Nephron progenitor cell (in vitro differentiated cells): ENCODE results near the gene ZNF618.
A peak's percentile ranks its signal among the peaks of the same experiment; 100 is the strongest.

Experiments
- DNase-seq: peaks from one replicate; pipeline ENCODE4 v3.0.0; 2021
- H3K27ac Mint-ChIP-seq: 2 replicates; pipeline ENCODE4 v1.8.0; 2021; ENCODE audit warnings: mild to moderate bottlenecking, moderate library complexity, mixed read lengths
- H3K27me3 Mint-ChIP-seq: 2 replicates; pipeline ENCODE4 v1.8.0; 2021; ENCODE audit warnings: mild to moderate bottlenecking, low read depth, mixed read lengths; ENCODE audit not compliant: poor library complexity
- H3K36me3 Mint-ChIP-seq: 2 replicates; pipeline ENCODE4 v1.8.0; 2021; ENCODE audit warnings: low read depth, mixed read lengths
- H3K4me1 Mint-ChIP-seq: 2 replicates; pipeline ENCODE4 v1.8.0; 2021; ENCODE audit warnings: mixed read lengths
- H3K4me3 Mint-ChIP-seq: 2 replicates; pipeline ENCODE4 v1.8.0; 2021; ENCODE audit warnings: mild to moderate bottlenecking, moderate library complexity, mixed read lengths
- H3K9me3 Mint-ChIP-seq: 2 replicates; pipeline ENCODE4 v1.8.0; 2021; ENCODE audit warnings: mild to moderate bottlenecking, moderate library complexity, mixed read lengths
- CTCF ChIP-seq: fragments of 200-600 bp; sonication (generic); IDR thresholded peaks from 2 replicates; pipeline ENCODE4 v1.5.0; 2021; ENCODE audit warnings: antibody characterized with exemption

The ZNF618 gene

GRCh38 chr9:113876151-113876992, at the start of gene ZNF618:
Gene ZNF618, plus strand, starts transcription at chr9:113876309. Its CDS starts 72 bp downstream, at chr9:113876381.
- H3K4me3 Mint-ChIP-seq: peak within 1 kb of the TSS; percentile 94
- peak; percentile 68 for DNase-seq
- no peaks in the 10 kb centered on the region for H3K9me3 Mint-ChIP-seq
- H3K4me1 Mint-ChIP-seq: peaks cover 36% of the 10 kb centered on the region
- H3K27me3 Mint-ChIP-seq: peaks cover 16% of the 10 kb centered on the region
- peak within 1 kb of the TSS; percentile 37 for H3K27ac Mint-ChIP-seq
- TF ChIP-seq CTCF: peak; percentile 58
- peaks cover 27% of the 10 kb centered on the region for H3K36me3 Mint-ChIP-seq

GRCh38 chr9:113828221-113828620, 47.9 kb upstream of the ZNF618 start:
- H3K4me1 Mint-ChIP-seq: no peaks in the 10 kb centered on the region
- no peaks in the 10 kb centered on the region for H3K36me3 Mint-ChIP-seq
- peaks cover 38% of the 10 kb centered on the region for H3K9me3 Mint-ChIP-seq
- no peaks in the 10 kb centered on the region for H3K27me3 Mint-ChIP-seq
- H3K4me3 Mint-ChIP-seq: no peak overlapping the region
- no peak for TF ChIP-seq CTCF
- DNase-seq: no peak
- no peak overlapping the region for H3K27ac Mint-ChIP-seq

GRCh38 chr9:113837334-113837733, 38.8 kb upstream of the ZNF618 start:
- no peak for TF ChIP-seq CTCF
- H3K27ac Mint-ChIP-seq: no peak overlapping the region
- no peak for DNase-seq
- H3K4me1 Mint-ChIP-seq: no peaks in the 10 kb centered on the region
- peaks cover 28% of the 10 kb centered on the region for H3K9me3 Mint-ChIP-seq
- H3K27me3 Mint-ChIP-seq: peaks cover 5% of the 10 kb centered on the region
- no peak overlapping the region for H3K4me3 Mint-ChIP-seq
- H3K36me3 Mint-ChIP-seq: no peaks in the 10 kb centered on the region

GRCh38 chr9:113842086-113842485, 34.0 kb upstream of the ZNF618 start:
- no peak overlapping the region for H3K27ac Mint-ChIP-seq
- H3K9me3 Mint-ChIP-seq: peaks cover 14% of the 10 kb centered on the region
- no peak overlapping the region for H3K4me3 Mint-ChIP-seq
- no peak for TF ChIP-seq CTCF
- no peaks in the 10 kb centered on the region for H3K36me3 Mint-ChIP-seq
- DNase-seq: no peak
- H3K27me3 Mint-ChIP-seq: peaks cover 9% of the 10 kb centered on the region
- H3K4me1 Mint-ChIP-seq: no peaks in the 10 kb centered on the region

GRCh38 chr9:113844466-113844865, 31.6 kb upstream of the ZNF618 start:
- no peak for TF ChIP-seq CTCF
- Mint-ChIP-seq H3K36me3 (no peaks in the 10 kb centered on the region), H3K27ac (no peak overlapping the region), H3K27me3 (peaks cover 15% of the 10 kb centered on the region), H3K9me3 (peaks cover 16% of the 10 kb centered on the region), H3K4me1 (no peaks in the 10 kb centered on the region), H3K4me3 (no peak overlapping the region)
- DNase-seq: no peak

GRCh38 chr9:113851359-113851758, 24.8 kb upstream of the ZNF618 start:
- DNase-seq: no peak
- Mint-ChIP-seq H3K4me1 (no peaks in the 10 kb centered on the region), H3K9me3 (peaks cover 34% of the 10 kb centered on the region), H3K4me3 (no peak overlapping the region), H3K27me3 (peaks cover 6% of the 10 kb centered on the region), H3K27ac (no peak overlapping the region), H3K36me3 (no peaks in the 10 kb centered on the region)
- no peak for TF ChIP-seq CTCF
